NCI-H226 (cell line): ENCODE results near the gene SEZ6L.

ENCODE experiments used
- DNase-seq: peaks from one replicate; pipeline ENCODE4 v3.0.0-alpha.2; 2015

The SEZ6L gene

DNA sequence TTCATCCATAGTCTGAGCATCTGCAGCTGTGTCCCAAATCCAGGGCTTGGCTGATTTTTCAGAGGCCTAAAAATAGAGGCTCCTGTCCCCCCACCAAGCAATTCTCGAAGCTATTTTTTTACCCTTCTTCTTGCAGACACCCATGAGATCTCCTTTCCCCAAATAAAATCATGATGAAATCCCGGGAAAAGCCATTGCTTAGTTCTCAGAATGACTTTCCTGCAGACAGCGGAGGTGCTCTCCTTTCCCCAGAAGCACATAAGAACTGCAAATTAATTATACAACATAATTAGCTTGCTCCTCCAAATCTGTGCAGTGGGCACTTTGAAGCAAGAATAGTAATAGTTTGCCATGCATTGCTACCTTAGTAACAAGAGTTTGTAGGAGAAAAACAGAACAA, 176.2 kb downstream of the SEZ6L start:
- no peak for DNase-seq

DNA sequence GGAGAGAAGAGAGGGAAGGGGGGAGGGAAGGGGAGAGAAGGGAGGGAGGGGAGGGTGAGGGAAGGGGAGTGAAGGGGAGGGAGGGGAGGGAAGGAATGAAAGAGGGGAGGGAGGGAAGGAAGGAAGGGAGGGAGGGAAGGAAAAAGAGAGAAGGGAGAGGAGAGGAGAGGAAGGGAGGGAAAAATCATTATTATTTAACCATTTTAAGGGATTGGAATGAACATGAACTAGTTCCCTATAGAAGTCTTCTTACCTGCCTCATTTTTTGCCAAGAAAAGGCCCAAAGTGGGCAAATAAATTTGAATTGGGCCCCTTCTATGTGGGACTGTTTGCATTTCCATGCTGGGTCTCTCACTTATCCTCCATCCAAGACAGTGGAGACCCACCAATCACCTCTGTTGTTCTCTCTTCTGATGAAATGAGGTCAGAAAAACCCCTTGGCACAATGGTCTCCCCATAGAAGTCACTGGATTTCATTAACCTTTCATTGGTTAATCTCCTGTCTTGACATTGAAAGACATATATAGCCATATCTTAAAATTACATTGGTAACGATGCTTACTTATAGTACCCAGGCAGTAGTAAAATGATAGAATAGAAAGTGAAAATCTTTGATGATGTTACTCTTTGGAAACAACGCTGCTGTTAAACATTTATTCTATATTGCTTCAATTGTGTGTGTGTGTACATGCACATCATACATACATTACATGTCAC, 179.7 kb downstream of the SEZ6L start:
- no peak for DNase-seq

- DNase-seq = no peak
Measured at GRCh38 chr22:26354707-26355106, 185.4 kb downstream of the SEZ6L start.

DNA sequence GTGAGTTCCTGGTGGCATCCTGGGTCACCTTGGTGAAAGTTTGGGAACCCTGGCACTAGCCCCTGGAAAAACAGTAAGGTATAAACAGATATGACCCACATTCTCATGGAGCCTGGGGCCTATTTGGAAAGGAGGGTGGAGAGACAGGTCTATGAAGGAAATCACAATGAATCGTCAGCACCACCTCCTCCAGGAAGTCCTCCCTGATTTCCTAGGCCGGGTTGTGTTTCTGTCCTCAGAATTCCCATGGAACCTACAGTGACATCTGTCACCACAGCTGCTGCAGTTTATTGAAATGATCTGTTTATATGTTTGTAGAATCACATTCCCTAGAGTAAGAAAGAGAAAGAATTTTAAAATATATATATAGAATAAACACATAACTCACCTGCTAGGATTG, 188.0 kb downstream of the SEZ6L start:
- DNase-seq = no peak

GRCh38 chr22:26357813-26358212, 188.6 kb downstream of the SEZ6L start:
- no peak for DNase-seq

DNA sequence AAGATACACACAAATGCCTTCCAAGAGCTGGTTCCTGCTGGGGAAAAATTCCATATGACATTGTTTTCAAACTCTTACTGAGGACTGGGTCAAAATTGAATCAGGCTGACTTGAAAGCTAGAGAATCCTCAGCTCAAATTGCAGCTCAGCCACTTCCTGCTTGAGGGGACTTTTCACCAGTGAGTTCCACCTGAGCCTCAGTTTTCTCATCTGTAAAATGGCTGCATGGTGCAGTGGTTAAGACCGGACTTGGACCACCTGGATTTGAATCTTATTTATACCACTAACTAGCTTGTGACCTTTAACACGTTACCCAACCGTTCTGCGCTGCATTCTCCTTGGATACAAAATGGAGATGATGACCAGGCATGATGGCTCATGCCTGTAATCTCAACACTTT, 189.9 kb downstream of the SEZ6L start:
- DNase-seq = no peak

GRCh38 chr22:26360169-26360885, 191.1 kb downstream of the SEZ6L start:
- DNase-seq = peak; percentile 14

DNA sequence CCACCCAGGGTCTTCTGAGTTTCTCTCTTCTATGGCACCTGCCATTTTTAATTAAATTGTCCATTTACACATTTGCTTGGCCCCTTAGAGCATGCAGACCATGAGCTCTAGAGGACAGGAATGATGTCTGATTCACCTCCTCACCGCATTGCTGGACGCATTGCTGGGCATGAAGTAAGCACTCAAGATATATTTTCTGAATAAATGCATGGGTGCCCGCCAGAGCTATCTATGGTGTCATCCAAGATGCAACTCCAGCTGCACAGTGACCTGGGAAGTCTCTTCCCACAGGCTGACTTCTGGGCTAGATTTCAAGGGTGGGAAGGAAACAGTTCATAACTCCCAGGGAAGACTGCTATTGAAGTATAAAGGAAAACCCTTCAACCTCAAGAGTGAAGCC, 193.2 kb downstream of the SEZ6L start:
- DNase-seq = no peak

DNA sequence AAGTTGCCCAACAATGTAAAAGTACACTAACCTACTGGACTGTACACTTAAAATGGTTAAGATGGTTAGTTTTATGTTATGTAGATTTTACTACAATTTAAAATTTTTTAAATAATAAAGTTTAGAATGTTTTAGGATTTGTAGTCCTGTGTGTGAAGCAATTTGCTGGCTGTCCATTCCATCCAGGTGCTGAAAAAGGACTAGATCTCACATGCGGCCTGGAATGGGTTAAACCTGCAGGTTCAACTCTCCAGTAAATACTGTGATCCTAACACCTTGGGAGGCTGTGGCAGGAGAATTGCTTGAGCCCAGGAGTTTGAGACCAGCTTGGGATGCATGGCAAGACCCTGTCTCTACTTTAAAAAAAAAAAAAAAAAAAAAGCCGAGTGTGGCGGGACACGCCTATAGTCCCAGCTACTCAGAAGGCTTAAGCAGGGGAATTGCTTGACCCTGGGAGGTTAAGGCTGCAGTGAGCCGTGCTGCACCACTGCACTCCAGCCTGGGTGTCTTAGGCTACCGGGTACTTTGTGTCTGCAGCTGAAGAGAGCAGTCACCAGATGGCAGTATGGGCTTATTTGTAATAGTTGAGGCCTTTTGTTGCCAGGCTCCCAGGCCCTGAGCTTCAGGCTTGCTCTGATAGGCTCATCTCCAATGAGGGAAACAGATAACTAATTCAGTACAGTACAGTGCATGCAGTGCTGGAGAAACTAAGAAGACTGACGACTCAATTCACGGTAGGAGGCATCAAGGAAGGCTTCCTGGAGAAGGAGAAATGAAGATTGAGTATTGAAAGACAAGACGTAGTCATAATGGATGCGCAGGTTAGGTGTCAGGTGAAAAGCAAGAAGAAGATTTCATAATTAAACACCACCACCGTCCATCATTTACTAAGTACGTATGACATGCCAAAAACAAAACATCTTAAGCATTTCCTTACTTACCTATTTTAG, 195.1 kb downstream of the SEZ6L start:
- DNase-seq = peak; percentile 38

DNA sequence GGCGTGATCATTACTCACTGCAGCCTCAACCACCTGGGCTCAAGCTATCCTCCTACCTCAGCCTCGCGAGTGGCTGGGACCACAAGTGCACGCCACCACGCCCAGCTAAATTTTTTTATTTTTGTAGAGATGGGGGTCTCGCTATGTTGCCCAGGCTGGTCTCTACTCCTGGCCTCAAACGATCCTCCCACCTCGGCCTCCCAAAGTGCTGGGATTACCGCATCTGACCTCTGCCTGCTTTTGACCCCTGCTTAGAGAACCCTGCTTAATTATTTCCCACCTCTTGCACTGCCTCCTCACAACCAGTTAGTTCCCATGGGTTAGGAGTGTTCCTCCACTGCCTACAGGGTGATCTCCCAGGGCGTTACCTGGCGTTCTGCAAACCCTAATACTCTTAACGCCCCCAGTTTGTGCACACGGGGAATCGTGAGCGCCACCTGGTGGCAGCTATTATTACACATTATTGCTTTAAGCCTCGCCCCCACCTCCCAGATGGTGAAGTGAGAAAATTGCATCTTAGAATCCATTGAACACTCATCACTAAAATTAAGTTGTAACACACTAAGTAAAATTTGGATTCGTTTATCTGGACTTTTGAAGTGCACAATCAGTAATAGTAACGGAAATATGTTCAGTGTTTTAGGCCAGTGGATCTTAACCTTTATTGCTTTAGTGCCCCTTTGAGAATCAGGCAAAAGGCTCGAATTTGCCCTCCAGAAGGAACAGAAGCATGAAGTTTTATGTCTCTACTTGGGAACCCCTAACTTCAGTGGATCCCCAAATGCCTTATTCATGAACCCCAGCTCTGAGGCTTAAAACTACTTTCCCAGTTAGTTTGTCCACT, 198.4 kb downstream of the SEZ6L start:
- no peak for DNase-seq

- no peak for DNase-seq
Measured at GRCh38 chr22:26372890-26373289, 203.6 kb downstream of the SEZ6L start.

- DNase-seq = no peak
Measured at GRCh38 chr22:26374391-26375026, 205.2 kb downstream of the SEZ6L start.

- DNase-seq = no peak
Measured at GRCh38 chr22:26377170-26377830, 208.0 kb downstream of the SEZ6L start.

DNA sequence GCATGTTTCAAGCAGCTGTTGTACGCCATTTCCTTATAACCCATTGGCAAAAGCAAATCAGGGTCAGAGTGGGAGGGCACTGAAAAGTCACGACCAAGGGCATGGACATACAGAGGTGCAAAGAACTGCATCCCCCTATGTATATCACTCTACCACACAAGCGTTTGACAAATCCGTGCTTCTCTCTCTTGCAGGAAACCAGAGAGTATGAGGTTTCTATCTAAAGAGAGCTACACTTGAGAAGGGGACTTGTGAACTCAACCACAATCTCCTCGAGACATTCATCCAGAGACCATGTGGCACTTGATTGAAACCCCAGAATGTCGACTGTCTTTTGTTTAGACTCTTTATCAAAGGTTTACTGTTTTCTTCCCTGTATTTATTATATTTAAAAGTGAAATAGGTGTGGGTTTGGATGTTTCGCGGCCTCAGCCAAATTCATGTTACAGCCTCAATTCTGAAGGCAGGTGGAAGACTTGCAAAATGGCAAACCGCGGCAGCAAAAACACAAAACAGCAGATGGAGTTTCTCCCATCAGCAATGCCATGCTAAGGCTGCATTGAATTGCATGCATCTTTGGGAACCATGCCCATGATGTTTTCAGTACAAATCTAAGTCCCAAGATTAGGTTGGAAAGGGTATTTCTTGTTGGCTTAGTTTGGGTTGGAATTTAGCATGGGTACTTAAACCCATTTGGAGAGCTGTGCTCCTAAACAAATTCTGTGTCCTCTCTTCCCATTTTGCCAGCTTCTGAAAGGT, 211.0 kb downstream of the SEZ6L start:
- no peak for DNase-seq

- DNase-seq = no peak
Measured at GRCh38 chr22:26382782-26383181, 213.5 kb downstream of the SEZ6L start.

DNA sequence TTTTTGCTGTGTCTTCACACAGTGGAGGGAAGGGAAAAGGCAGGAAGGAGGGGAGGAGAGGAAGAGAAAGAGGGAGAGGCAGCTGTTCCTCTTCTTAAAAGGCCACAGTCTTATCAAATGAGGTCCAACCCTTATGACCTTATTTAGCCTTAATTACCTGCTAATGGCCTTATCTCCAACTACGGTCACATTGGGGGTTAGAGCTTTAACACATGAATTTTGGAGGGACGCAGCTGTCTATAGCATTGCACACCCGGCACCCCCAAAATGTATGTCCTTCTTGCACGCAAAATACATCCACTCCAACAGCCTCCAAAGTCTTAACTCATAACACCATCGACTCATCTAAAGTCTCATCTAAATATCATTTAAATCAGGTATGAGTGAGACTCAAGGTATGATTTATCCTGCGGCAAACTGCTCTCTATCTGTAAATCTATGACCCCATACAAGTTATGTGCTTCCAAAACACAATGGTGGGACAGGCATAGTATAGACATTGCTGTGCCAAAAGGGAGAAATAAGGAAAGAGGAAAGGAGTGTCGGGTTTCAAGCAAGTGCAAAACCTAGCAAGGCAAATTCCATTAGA, 214.8 kb downstream of the SEZ6L start:
- no peak for DNase-seq

DNA sequence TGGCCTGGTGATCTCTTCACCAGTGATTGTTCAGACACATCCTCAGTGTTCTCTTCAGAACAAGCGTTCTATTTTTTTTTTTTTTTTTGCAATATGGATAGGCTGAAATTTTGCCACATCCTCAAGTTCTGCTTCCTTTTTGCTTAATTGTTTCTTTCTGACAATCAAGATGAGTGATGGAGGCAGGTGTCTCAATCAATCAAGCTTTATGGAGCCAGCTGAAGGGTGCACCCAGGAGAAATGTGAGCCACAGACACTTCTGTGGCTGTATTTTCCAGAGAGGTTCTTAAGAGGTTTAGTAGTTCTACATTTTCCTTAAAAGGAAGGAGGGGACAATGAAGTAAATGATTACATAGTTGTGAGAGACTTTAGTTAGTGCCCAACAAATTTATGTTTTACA, 215.9 kb downstream of the SEZ6L start:
- DNase-seq = no peak

GRCh38 chr22:26389125-26389524, 219.9 kb downstream of the SEZ6L start:
- no peak for DNase-seq

DNA sequence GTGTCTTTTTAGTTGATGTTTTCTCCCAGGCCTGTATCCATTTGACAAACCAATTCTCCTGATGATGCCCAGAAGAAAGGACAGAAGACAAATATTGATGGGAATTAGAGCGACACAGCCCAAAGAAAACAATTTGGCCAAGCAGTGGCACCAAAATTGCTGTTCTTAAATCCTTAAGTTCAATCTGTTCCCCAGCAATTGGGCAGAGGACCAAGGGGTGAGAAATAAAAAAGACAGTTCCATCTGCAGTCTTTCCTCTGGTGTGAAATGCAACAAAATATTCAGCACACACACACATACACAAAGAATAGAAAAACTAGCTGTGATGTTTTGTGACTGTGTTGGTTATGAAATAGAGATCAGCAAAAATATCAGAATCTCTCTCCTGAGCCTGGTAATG, 221.8 kb downstream of the SEZ6L start:
- DNase-seq = no peak

GRCh38 chr22:26391623-26392022, 222.4 kb downstream of the SEZ6L start:
- DNase-seq = no peak
